HCT116 (cell line): ENCODE data around the gene HYOU1. TPM values are rescaled to one million over a fixed set of nuclear protein-coding genes. Genes with fewer than 3 reads are reported as not detected.

Experiments
- ATAC-seq: fragments of 200-7000 bp; cut with Tn5 transposase; 2 replicates; pipeline ENCODE4 v1.9.1; 2020; ENCODE audit warnings: mild to moderate bottlenecking, moderate library complexity
- BruUV-seq: library from RNA; stranded (reverse); fragments of 400-500 nt; replicated peaks from 2 replicates; lab custom pipeline; 2021; lab: Mats Ljungman, UMichigan
- CTCF ChIA-PET: fragments of 300-600 bp; sonication (Branson Sonifier 250); formaldehyde crosslinking; loops from one replicate; lab custom pipeline; 2021; ENCODE audit warnings: antibody characterized with exemption; lab: Charles Lee
- POLR2A ChIA-PET: fragments of 300-600, 350-600 bp; sonication (Branson Sonifier 250); formaldehyde crosslinking; loops from one replicate; lab custom pipeline; 2021; ENCODE audit warnings: antibody characterized with exemption; lab: Charles Lee
- RAD21 ChIA-PET, 2 experiments: fragments of 300-600 bp; sonication (Branson Sonifier 250); formaldehyde crosslinking; loops; one replicate each; lab custom pipeline; 2023; ENCODE audit warnings: low total read pairs in 2 of 2; ENCODE audit not compliant: uncharacterized antibody in 2 of 2, unreplicated experiment in 2 of 2, low non-redundant PET in 1 of 2; lab: Charles Lee
- DNase-seq: peaks from one replicate; pipeline ENCODE4 v3.0.0-alpha.2; 2010; ENCODE audit warnings: low read depth, low spot score
- H2AFZ ChIP-seq: fragments of 200-600 bp; shearing (Covaris generic), sonication (generic); 2 replicates; pipeline ENCODE4 v1.6.1; 2017; ENCODE audit warnings: low read depth, mixed run types, mixed read lengths, antibody characterized with exemption, low read length; ENCODE audit not compliant: poor library complexity, severe bottlenecking
- H3K27ac ChIP-seq: 2 replicates; pipeline ENCODE4 v1.5.1; 2012; ENCODE audit warnings: low read depth, low read length
- H3K27me3 ChIP-seq: fragments of 200-600 bp; sonication (generic); 2 replicates; pipeline ENCODE4 v1.6.1; 2016; ENCODE audit warnings: mixed run types, low read length, mixed read lengths; ENCODE audit not compliant: insufficient read depth
- H3K36me3 ChIP-seq, 2 experiments: fragments of 200-500 bp in 1 of 2; fragments of 200-600 bp in 1 of 2; sonication (Bioruptor generic) in 1 of 2; sonication (generic) in 1 of 2; 2 replicates each; pipeline versions ENCODE4 v1.5.1 to v1.6.1; 2014 to 2016; ENCODE audit warnings: low read length in 2 of 2, inconsistent platforms in 1 of 2, mixed read lengths in 1 of 2, mixed run types in 1 of 2; ENCODE audit not compliant: insufficient read depth in 2 of 2, control insufficient read depth in 1 of 2
- H3K4me1 ChIP-seq, 2 experiments: fragments of 200-600 bp in 1 of 2; sonication (generic) in 1 of 2; 2 replicates each; pipeline versions ENCODE4 v1.5.1 to v1.6.1; 2012 to 2017; ENCODE audit warnings: low read length in 2 of 2, inconsistent platforms in 1 of 2, mild to moderate bottlenecking in 1 of 2, mixed read lengths in 1 of 2, mixed run types in 1 of 2, moderate library complexity in 1 of 2; ENCODE audit not compliant: insufficient read depth in 2 of 2, control insufficient read depth in 1 of 2
- H3K4me2 ChIP-seq: fragments of 200-600 bp; sonication (generic); 2 replicates; pipeline ENCODE4 v1.6.1; 2017; ENCODE audit warnings: mixed run types, low read length, mixed read lengths
- H3K4me3 ChIP-seq, 2 experiments: fragments of 200-600 bp in 1 of 2; sonication (generic) in 1 of 2; replicated peaks in 1 of 2; 2 replicates each; pipeline ENCODE4 v1.5.1; 2011 to 2016; ENCODE audit warnings: low read length in 2 of 2, control low read depth in 1 of 2, low read depth in 1 of 2, mild to moderate bottlenecking in 1 of 2, mixed read lengths in 1 of 2, mixed run types in 1 of 2
- H3K79me2 ChIP-seq: fragments of 200-600 bp; sonication (generic); 2 replicates; pipeline ENCODE4 v1.6.1; 2017; ENCODE audit warnings: mild to moderate bottlenecking, mixed run types, low read length, moderate library complexity, mixed read lengths; ENCODE audit not compliant: insufficient read depth
- H3K9ac ChIP-seq: fragments of 200-600 bp; sonication (generic); 2 replicates; pipeline ENCODE4 v1.6.1; 2016; ENCODE audit warnings: low read length, mixed read lengths
- H3K9me2 ChIP-seq: fragments of 200-600 bp; sonication (generic), shearing (Covaris generic); 2 replicates; pipeline ENCODE4 v1.6.1; 2017; ENCODE audit warnings: mixed run types, mild to moderate bottlenecking, moderate library complexity; ENCODE audit not compliant: insufficient read depth
- H3K9me3 ChIP-seq, 2 experiments: fragments of 200-500 bp in 1 of 2; fragments of 200-600 bp in 1 of 2; sonication (Bioruptor generic) in 1 of 2; sonication (generic) in 1 of 2; 2 replicates each; pipeline ENCODE4 v1.6.1; 2014 to 2017; ENCODE audit warnings: low read length in 2 of 2, mixed read lengths in 2 of 2, inconsistent platforms in 1 of 2, low read depth in 1 of 2, mild to moderate bottlenecking in 1 of 2, mixed run types in 1 of 2, moderate library complexity in 1 of 2; ENCODE audit not compliant: control insufficient read depth in 1 of 2, insufficient read depth in 1 of 2
- H4K20me1 ChIP-seq: fragments of 200-600 bp; sonication (generic), shearing (Covaris generic); 2 replicates; pipeline ENCODE4 v1.6.1; 2017; ENCODE audit warnings: mixed run types, mild to moderate bottlenecking, moderate library complexity; ENCODE audit not compliant: insufficient read depth
- CBX3 ChIP-seq: IDR thresholded peaks from 2 replicates; pipeline ENCODE4 v1.6.1; 2012; ENCODE audit warnings: low read depth
- CEBPB ChIP-seq: IDR thresholded peaks from 2 replicates; pipeline ENCODE4 v1.6.1; 2012; ENCODE audit warnings: low read depth
- ELF1 ChIP-seq: IDR thresholded peaks from 2 replicates; pipeline ENCODE4 v1.6.1; 2012; ENCODE audit warnings: low read depth, borderline replicate concordance
- FOSL1 ChIP-seq: IDR thresholded peaks from 2 replicates; pipeline ENCODE4 v1.6.1; 2012; ENCODE audit warnings: low read depth
- JUND ChIP-seq: IDR thresholded peaks from 2 replicates; pipeline ENCODE4 v1.6.1; 2012
- POLR2A ChIP-seq: IDR thresholded peaks from 2 replicates; pipeline ENCODE4 v1.7.0; 2011; ENCODE audit warnings: borderline replicate concordance; ENCODE audit not compliant: insufficient read depth, insufficient read length; ENCODE audit errors: extremely low read depth
- POLR2AphosphoS5 ChIP-seq: IDR thresholded peaks from 2 replicates; pipeline ENCODE4 v1.6.1; 2011; ENCODE audit warnings: mild to moderate bottlenecking, low read depth, low read length, moderate library complexity
- RAD21 ChIP-seq: IDR thresholded peaks from 2 replicates; pipeline ENCODE4 v1.6.1; 2012; ENCODE audit warnings: low read depth, mild to moderate bottlenecking
- SIN3A ChIP-seq: IDR thresholded peaks from 2 replicates; pipeline ENCODE4 v1.6.1; 2012; ENCODE audit warnings: low read depth
- YY1 ChIP-seq: IDR thresholded peaks from 2 replicates; pipeline ENCODE4 v1.6.1; 2011; ENCODE audit warnings: low read length, low read depth, moderate library complexity, mild to moderate bottlenecking; ENCODE audit not compliant: insufficient replicate concordance; ENCODE audit errors: extremely low read depth
- ZFX ChIP-seq: fragments of 450-650 bp; IDR thresholded peaks from 2 replicates; pipeline ENCODE4 v1.6.1; 2017
- ZNF274 ChIP-seq: fragments of 200-500 bp; sonication (Bioruptor generic); IDR thresholded peaks from 2 replicates; pipeline ENCODE4 v1.6.1; 2014; ENCODE audit warnings: mild to moderate bottlenecking, low read depth, low read length, inconsistent platforms
- intact Hi-C: fragments of 100-400 bp; cut with micrococcal nuclease; formaldehyde crosslinking; loops from 2 replicates; pipeline ENCODE4 v1.10.0; 2022
- total RNA-seq: library from RNA; stranded (reverse); gene quantifications from one replicate; pipeline ENCODE4 v1.2.1, GENCODE V29; 2021; ENCODE audit not compliant: unreplicated experiment
- TF ChIP-seq, protein P1 (sequence below): IDR thresholded peaks from 2 replicates; pipeline ENCODE4 v1.6.1; 2012
- TF ChIP-seq, protein P2 (sequence below): IDR thresholded peaks from 2 replicates; pipeline ENCODE4 v1.6.1; 2012; ENCODE audit warnings: low read depth
- TF ChIP-seq, protein P3 (sequence below): IDR thresholded peaks from 2 replicates; pipeline ENCODE4 v1.6.1; 2011; ENCODE audit warnings: mild to moderate bottlenecking, low read length, moderate library complexity; ENCODE audit not compliant: insufficient replicate concordance; ENCODE audit errors: extremely low read depth
- TF ChIP-seq, protein P4 (sequence below), 3 experiments: fragments of 200-600 bp in 1 of 3; sonication (generic) in 1 of 3; IDR thresholded peaks in 2 of 3; conservative IDR thresholded peaks in 1 of 3; 2 replicates each; pipeline ENCODE4 v1.5.1; 2012 to 2017; ENCODE audit warnings: low read depth in 2 of 3, low read length in 2 of 3, antibody characterized with exemption in 1 of 3, borderline replicate concordance in 1 of 3, control low read depth in 1 of 3, mild to moderate bottlenecking in 1 of 3, mixed read lengths in 1 of 3, mixed run types in 1 of 3, moderate library complexity in 1 of 3; ENCODE audit not compliant: insufficient read depth in 1 of 3

HYOU1 gene
- total RNA-seq, 1 experiment from 2014 or later: 181 TPM

DNA sequence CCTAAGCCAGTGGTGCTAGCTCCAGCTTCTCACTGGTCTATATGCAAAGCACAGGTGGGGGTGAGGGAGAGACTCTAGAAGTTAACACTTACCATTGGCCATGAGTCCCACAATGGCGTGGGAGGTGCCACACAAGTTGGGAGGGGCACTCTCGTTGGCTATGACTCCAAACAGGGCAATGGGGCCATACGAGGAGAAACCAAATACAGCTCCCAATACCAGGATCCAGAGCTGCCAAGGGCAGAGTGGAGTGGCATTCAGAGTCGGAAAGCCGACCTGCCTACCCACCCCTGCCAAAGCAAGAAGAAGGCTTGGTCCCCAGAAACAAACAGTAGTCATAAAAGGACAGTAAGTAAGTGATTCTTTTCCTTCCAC, 31.9 kb downstream of the HYOU1 start:
- no peak overlapping the region for H3K9ac ChIP-seq
- H3K4me2 ChIP-seq: no peak overlapping the region
- no TSS peak for BruUV-seq
- no peak for DNase-seq
- H2AFZ ChIP-seq: no peak overlapping the region
- intact Hi-C loops: no loop called here
- TF ChIP-seq POLR2A: no peak
- no peak for TF ChIP-seq ZFX
- TF ChIP-seq POLR2AphosphoS5: no peak
- no peak for TF ChIP-seq SIN3A
- TF ChIP-seq ZNF274: no peak
- TF ChIP-seq, protein P1, sequence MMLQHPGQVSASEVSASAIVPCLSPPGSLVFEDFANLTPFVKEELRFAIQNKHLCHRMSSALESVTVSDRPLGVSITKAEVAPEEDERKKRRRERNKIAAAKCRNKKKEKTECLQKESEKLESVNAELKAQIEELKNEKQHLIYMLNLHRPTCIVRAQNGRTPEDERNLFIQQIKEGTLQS: no peak
- no peak for TF ChIP-seq JUND
- TF ChIP-seq RAD21: no peak
- TF ChIP-seq CBX3: no peak
- TF ChIP-seq YY1: no peak
- TF ChIP-seq, protein P2, sequence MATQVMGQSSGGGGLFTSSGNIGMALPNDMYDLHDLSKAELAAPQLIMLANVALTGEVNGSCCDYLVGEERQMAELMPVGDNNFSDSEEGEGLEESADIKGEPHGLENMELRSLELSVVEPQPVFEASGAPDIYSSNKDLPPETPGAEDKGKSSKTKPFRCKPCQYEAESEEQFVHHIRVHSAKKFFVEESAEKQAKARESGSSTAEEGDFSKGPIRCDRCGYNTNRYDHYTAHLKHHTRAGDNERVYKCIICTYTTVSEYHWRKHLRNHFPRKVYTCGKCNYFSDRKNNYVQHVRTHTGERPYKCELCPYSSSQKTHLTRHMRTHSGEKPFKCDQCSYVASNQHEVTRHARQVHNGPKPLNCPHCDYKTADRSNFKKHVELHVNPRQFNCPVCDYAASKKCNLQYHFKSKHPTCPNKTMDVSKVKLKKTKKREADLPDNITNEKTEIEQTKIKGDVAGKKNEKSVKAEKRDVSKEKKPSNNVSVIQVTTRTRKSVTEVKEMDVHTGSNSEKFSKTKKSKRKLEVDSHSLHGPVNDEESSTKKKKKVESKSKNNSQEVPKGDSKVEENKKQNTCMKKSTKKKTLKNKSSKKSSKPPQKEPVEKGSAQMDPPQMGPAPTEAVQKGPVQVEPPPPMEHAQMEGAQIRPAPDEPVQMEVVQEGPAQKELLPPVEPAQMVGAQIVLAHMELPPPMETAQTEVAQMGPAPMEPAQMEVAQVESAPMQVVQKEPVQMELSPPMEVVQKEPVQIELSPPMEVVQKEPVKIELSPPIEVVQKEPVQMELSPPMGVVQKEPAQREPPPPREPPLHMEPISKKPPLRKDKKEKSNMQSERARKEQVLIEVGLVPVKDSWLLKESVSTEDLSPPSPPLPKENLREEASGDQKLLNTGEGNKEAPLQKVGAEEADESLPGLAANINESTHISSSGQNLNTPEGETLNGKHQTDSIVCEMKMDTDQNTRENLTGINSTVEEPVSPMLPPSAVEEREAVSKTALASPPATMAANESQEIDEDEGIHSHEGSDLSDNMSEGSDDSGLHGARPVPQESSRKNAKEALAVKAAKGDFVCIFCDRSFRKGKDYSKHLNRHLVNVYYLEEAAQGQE: no peak
- no peak for TF ChIP-seq ELF1
- TF ChIP-seq, protein P3, sequence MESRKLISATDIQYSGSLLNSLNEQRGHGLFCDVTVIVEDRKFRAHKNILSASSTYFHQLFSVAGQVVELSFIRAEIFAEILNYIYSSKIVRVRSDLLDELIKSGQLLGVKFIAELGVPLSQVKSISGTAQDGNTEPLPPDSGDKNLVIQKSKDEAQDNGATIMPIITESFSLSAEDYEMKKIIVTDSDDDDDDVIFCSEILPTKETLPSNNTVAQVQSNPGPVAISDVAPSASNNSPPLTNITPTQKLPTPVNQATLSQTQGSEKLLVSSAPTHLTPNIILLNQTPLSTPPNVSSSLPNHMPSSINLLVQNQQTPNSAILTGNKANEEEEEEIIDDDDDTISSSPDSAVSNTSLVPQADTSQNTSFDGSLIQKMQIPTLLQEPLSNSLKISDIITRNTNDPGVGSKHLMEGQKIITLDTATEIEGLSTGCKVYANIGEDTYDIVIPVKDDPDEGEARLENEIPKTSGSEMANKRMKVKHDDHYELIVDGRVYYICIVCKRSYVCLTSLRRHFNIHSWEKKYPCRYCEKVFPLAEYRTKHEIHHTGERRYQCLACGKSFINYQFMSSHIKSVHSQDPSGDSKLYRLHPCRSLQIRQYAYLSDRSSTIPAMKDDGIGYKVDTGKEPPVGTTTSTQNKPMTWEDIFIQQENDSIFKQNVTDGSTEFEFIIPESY: no peak
- TF ChIP-seq FOSL1: no peak
- TF ChIP-seq, protein P4, sequence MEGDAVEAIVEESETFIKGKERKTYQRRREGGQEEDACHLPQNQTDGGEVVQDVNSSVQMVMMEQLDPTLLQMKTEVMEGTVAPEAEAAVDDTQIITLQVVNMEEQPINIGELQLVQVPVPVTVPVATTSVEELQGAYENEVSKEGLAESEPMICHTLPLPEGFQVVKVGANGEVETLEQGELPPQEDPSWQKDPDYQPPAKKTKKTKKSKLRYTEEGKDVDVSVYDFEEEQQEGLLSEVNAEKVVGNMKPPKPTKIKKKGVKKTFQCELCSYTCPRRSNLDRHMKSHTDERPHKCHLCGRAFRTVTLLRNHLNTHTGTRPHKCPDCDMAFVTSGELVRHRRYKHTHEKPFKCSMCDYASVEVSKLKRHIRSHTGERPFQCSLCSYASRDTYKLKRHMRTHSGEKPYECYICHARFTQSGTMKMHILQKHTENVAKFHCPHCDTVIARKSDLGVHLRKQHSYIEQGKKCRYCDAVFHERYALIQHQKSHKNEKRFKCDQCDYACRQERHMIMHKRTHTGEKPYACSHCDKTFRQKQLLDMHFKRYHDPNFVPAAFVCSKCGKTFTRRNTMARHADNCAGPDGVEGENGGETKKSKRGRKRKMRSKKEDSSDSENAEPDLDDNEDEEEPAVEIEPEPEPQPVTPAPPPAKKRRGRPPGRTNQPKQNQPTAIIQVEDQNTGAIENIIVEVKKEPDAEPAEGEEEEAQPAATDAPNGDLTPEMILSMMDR (IDR thresholded peaks at IDR 0.05 in 2 of 3, conservative IDR thresholded peaks at IDR 0.05 in 1 of 3; ENCODE audit: borderline replicate concordance in 1 of 3, insufficient read depth in 1 of 3, low read depth in 2 of 3, low read length in 2 of 3): no peak
- no peak for TF ChIP-seq CEBPB
- H3K79me2 ChIP-seq: peaks cover 38% of the 10 kb centered on the region
- H3K4me3 ChIP-seq: no peak overlapping the region
- no peak overlapping the region for H3K27ac ChIP-seq
- no peaks in the 10 kb centered on the region for H3K9me3 ChIP-seq
- ATAC-seq: no peak
- RAD21 ChIA-PET: no interaction called here
- peaks cover 8 to 30% of the 10 kb centered on the region in 2 experiments for H3K4me1 ChIP-seq
- POLR2A ChIA-PET: interaction anchor here (1.0 kb wide), 1 partner anchor 31 kb away, joined by 3 read pairs; no protein-coding TSS in a partner anchor
- CTCF ChIA-PET: no interaction called here
- no peaks in the 10 kb centered on the region for H3K27me3 ChIP-seq
- peaks cover 21 to 38% of the 10 kb centered on the region in 2 experiments; a peak in 3 of 4 replicates for H3K36me3 ChIP-seq
- no peaks in the 10 kb centered on the region for H4K20me1 ChIP-seq
- no peaks in the 10 kb centered on the region for H3K9me2 ChIP-seq
